Heart right ventricle (tissue), 16 donors: ENCODE measurements around the gene ANKK1. TPM values are rescaled to one million over a fixed set of nuclear protein-coding genes. Genes with fewer than 3 reads are reported as not detected.

Source experiments
- ATAC-seq, 8 donors: fragments of 200-7000 bp; cut with Tn5 transposase; one replicate each; pipeline ENCODE4 v1.9.1; 2020; ENCODE audit warnings: mild to moderate bottlenecking in 8 of 8, moderate library complexity in 8 of 8, moderate number of reproducible peaks in 1 of 8
- DNase-seq, 2 donors: peaks; one replicate each; pipeline ENCODE4 v3.0.0-alpha.2; 2020
- H3K27ac ChIP-seq, 10 donors: fragments of 200-600 bp; sonication (generic) in 2 of 10; one replicate each; pipeline versions ENCODE4 v1.5.0 to v1.8.0; 2020 to 2022; ENCODE audit warnings: mild to moderate bottlenecking in 3 of 10
- H3K27me3 ChIP-seq, 7 donors: fragments of 200-600 bp; one replicate each; pipeline ENCODE4 v1.8.0; 2021 to 2022; ENCODE audit warnings: mild to moderate bottlenecking in 2 of 7
- H3K36me3 ChIP-seq, 9 donors: fragments of 200-600 bp; sonication (generic) in 1 of 9; one replicate each; pipeline versions ENCODE4 v1.5.0 to v1.8.0; 2020 to 2022; ENCODE audit warnings: mild to moderate bottlenecking in 2 of 9
- H3K4me1 ChIP-seq, 9 donors: fragments of 200-600 bp; sonication (generic) in 1 of 9; one replicate each; pipeline versions ENCODE4 v1.5.0 to v1.8.0; 2020 to 2022; ENCODE audit warnings: mild to moderate bottlenecking in 4 of 9
- H3K4me3 ChIP-seq, 10 donors: fragments of 200-600 bp; sonication (generic) in 2 of 10; one replicate each; pipeline versions ENCODE4 v1.5.0 to v1.8.0; 2020 to 2022; ENCODE audit warnings: mild to moderate bottlenecking in 7 of 10, moderate library complexity in 2 of 10
- H3K9me3 ChIP-seq, 11 donors: fragments of 200-600 bp in 10 of 11; sonication (generic) in 2 of 11; one replicate each; pipeline versions ENCODE4 v1.5.0 to v1.8.0; 2013 to 2022; ENCODE audit warnings: mild to moderate bottlenecking in 2 of 11, control low read depth in 1 of 11, moderate library complexity in 1 of 11
- WGBS, 2 donors: extraction: QIAGEN DNeasy Blood & Tissue Kit; methylation state at CpG; one replicate each; pipeline ENCODE4 v1.1.7; 2013; ENCODE audit warnings: inconsistent platforms in 1 of 2; 5-methylcytosine and 5-hydroxymethylcytosine counted together
- intact Hi-C, 10 donors: fragments of 100-400 bp; cut with DNase I; formaldehyde crosslinking; loops; one replicate each; pipeline versions ENCODE4 v1.11.1 to v1.14.2; 2022
- polyA plus RNA-seq, 2 donors: library from polyadenylated mRNA; stranded (reverse); fragments of 200-250 nt; gene quantifications; one replicate each; pipeline ENCODE4 v1.2.3, GENCODE V29; 2013
- total RNA-seq, 10 donors: library from RNA; stranded (reverse); fragmentation: NEBNext Ultra II Directional in 3 of 10; extraction: Animal tissue kit (Norgen Biotek cat#: 25700) in 3 of 10; gene quantifications; one replicate each; pipeline versions ENCODE4 v1.2.1 to v1.2.4, GENCODE V29; 2021 to 2023
- TF ChIP-seq, protein P1 (sequence below), 9 donors: fragments of 200-600 bp; sonication (generic) in 2 of 9; IDR thresholded peaks; one replicate each; pipeline versions ENCODE4 v1.5.0 to v1.8.0; 2021 to 2022; ENCODE audit warnings: antibody characterized with exemption in 9 of 9, mild to moderate bottlenecking in 5 of 9, moderate library complexity in 1 of 9
- donor health status: Arrhythmogenic right ventricular cardiomyopathy.
- donor health status: ischemic (EF 13 %, LVEDD 7.1; RV severe dilation, severe dysfunction).
- donor health status: healthy with polysubstance abuse.
- donor health status: DM: no; HTN: yes; CAD: no.
- donor health status: DM: no; HTN: no; CAD: no.
- donor health status: ischemic (EF 25% LVEDD 6.9; RV normal size, moderate dysfunction).
- donor health status: ischemic (EF 25% LVEDD 5.7; RV mildly dilated, moderate dysfunction).
- donor health status: healthy.
- donor health status: DM: yes; HTN: yes; CAD: no.
- donor health status: Ischemic cardiomyopathy.
- donor health status: ischemic (EF 35%, LVEDD 5.7; RV mildly dilated, moderate dysfunction).
- donor health status: nonischemic (EF 11% LVEDD 7.7; RV severe dilation, severe dysfunction).
- donor health status: DM: yes; HTN: yes; CAD: no.
- donor health status: PGD.
- donor health status: ischemic (EF 29% LVEDD 5.4; RV normal size, mild dysfunction).
- donor health status: nonischemic (EF 23%, LVEDD 6.1; RV moderate dilation, normal function).

Gene ANKK1
- total and polyA plus RNA-seq, 12 donors = 0.06 to 0.37 TPM; not detected in 10

DNA sequence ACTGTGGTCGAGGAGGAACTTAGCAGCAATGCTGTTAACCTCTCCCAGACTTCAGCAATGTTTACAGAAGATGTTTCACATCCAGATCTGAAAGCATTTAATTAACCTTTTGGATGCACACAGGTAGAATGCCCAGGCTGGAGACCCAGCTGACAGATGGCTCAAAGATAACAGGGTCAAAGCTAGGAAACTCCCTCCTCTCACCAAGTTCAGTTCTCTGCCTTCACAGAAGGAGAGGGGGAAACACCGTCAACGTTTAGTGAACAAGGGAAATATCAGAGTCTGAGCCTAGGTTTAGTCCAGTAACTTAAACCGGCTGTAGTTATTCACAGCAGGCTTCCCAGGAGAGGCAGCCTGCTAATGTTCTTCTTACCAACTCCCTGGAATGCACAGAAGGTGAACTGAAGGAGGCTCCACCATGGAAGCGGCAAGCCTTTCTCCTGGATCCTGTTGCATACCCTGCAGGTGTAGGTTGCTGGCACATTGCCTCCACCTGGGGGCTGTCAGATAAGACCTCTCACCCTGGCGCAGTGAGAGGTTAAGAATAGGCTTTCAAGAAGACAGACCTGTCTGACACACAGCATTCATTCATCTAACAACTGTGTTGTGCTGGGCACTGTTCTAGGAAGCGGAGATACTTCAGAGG is 23.5 kb upstream of the ANKK1 start:
- no peaks in the 10 kb centered on the region for H3K9me3 ChIP-seq
- peaks cover 0 to 100% (median 35%) of the 10 kb centered on the region in 9 donors for H3K36me3 ChIP-seq
- 79 to 88% methylated on average over 7 of the region's 7 CpGs for WGBS, 2 donors
- TF ChIP-seq, protein P1, sequence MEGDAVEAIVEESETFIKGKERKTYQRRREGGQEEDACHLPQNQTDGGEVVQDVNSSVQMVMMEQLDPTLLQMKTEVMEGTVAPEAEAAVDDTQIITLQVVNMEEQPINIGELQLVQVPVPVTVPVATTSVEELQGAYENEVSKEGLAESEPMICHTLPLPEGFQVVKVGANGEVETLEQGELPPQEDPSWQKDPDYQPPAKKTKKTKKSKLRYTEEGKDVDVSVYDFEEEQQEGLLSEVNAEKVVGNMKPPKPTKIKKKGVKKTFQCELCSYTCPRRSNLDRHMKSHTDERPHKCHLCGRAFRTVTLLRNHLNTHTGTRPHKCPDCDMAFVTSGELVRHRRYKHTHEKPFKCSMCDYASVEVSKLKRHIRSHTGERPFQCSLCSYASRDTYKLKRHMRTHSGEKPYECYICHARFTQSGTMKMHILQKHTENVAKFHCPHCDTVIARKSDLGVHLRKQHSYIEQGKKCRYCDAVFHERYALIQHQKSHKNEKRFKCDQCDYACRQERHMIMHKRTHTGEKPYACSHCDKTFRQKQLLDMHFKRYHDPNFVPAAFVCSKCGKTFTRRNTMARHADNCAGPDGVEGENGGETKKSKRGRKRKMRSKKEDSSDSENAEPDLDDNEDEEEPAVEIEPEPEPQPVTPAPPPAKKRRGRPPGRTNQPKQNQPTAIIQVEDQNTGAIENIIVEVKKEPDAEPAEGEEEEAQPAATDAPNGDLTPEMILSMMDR (IDR thresholded peaks at IDR 0.05) = no peak
- no peaks in the 10 kb centered on the region for H3K27me3 ChIP-seq
- intact Hi-C loops = loop anchor here in 1 of 10 donors (10.0 kb wide), 1 partner anchor 59 kb away; no protein-coding TSS in a partner anchor
- ATAC-seq = no peak
- DNase-seq = no peak
- no peak overlapping the region for H3K4me3 ChIP-seq
- no peaks in the 10 kb centered on the region for H3K4me1 ChIP-seq
- no peak overlapping the region for H3K27ac ChIP-seq

DNA sequence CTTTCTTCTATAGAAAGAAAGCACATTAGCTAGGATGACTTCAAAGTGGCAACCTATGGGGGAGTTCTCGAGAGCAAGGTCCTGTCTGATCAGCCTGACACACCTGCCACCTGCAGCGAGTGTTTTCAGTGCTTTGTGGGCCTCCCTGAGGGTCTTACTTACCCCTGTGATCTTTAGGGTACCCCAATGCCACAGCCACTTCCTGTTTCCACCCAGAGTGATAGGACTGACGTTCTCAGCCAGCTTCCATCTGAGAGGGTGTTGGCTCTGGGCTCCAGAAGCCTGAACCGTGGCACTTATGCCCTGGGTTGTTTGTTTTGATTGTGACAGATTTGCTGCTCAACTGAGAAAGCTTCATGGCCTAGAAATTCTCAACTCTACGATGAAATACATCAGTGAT is 21.7 kb upstream of the ANKK1 start:
- Histone ChIP-seq H3K4me1 (no peaks in the 10 kb centered on the region), H3K36me3 (peaks cover 0 to 93% (median 28%) of the 10 kb centered on the region in 9 donors), H3K4me3 (no peak overlapping the region), H3K27me3 (no peaks in the 10 kb centered on the region), H3K9me3 (no peaks in the 10 kb centered on the region), H3K27ac (no peak overlapping the region)
- DNase-seq = no peak
- TF ChIP-seq, protein P1 (IDR thresholded peaks at IDR 0.05) = no peak
- intact Hi-C loops = loop anchor here in 1 of 10 donors (10.0 kb wide), 1 partner anchor 61 kb away; no protein-coding TSS in a partner anchor
- WGBS, 2 donors = 82 to 84% methylated on average over 5 of the region's 5 CpGs
- no peak for ATAC-seq

DNA sequence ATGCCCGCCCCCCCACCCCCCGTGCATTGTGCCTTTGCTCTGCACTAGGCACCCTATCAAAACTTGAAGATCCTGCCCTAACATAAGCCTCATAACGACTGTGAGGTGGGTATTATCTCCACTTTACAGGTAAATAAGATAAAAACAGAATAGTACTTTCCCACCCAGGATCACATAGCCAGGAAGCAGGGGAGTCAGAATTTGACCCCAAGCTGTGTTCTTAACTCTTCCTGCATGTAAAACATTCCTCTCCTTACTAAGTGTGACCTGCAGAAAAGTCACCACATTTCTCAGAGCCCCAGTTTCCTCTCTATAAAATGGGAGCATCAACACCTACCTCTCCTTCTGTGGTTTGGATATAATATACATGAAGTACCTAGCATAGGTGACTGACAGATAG is 18.2 kb upstream of the ANKK1 start:
- DNase-seq = no peak
- Histone ChIP-seq H3K36me3 (peaks cover 0 to 62% (median 9%) of the 10 kb centered on the region in 9 donors), H3K4me1 (peaks cover 0 to 3% (median 0%) of the 10 kb centered on the region in 9 donors), H3K4me3 (no peak overlapping the region), H3K27me3 (no peaks in the 10 kb centered on the region), H3K9me3 (no peaks in the 10 kb centered on the region), H3K27ac (no peak overlapping the region)
- whole genome bisulfite sequencing, 2 donors = 76 to 81% methylated on average over 3 of the region's 3 CpGs
- intact Hi-C loops = loop anchor here in 1 of 10 donors (10.0 kb wide), 1 partner anchor 65 kb away; no protein-coding TSS in a partner anchor
- no peak for ATAC-seq
- TF ChIP-seq, protein P1 (IDR thresholded peaks at IDR 0.05) = no peak

DNA sequence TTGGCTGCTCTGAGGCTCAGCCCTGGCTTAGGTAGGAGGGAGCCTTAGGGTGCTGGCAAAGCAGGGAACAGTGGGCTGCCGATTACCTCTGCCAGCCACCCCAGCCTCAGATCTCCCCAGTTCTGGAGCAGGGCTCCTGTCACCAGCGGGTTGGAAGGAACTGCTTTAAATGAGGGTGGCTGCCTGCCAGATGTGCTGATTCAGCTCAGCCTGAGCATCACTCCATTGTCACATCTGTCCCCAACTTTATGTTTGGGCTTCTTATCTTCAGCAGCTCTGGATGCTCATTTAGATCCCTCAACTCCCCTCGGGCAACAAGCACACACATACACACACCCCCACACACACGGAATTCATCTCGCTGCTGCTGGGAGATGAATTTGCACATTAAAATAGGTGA is 16.9 kb upstream of the ANKK1 start:
- TF ChIP-seq, protein P1 (IDR thresholded peaks at IDR 0.05) = no peak
- peaks cover 0 to 3% (median 0%) of the 10 kb centered on the region in 9 donors for H3K4me1 ChIP-seq
- no peaks in the 10 kb centered on the region for H3K27me3 ChIP-seq
- intact Hi-C loops = no loop called here
- 64 to 65% methylated on average over 5 of the region's 5 CpGs for WGBS, 2 donors
- DNase-seq (no peak), ATAC-seq (no peak)
- peaks cover 0 to 49% (median 8%) of the 10 kb centered on the region in 9 donors for H3K36me3 ChIP-seq
- H3K27ac ChIP-seq = no peak overlapping the region
- no peaks in the 10 kb centered on the region for H3K9me3 ChIP-seq
- H3K4me3 ChIP-seq = no peak overlapping the region
